WI38 (cell line): ENCODE results near the gene FLNB.

Experiments used
- H3K4me3 ChIP-seq: 2 replicates; pipeline ENCODE4 v1.5.1; 2011; ENCODE audit warnings: low read depth, mild to moderate bottlenecking, control low read depth, low read length
- TF ChIP-seq, protein P1 (sequence below): IDR thresholded peaks from 2 replicates; pipeline ENCODE4 v1.5.1; 2012; ENCODE audit warnings: low read depth, mild to moderate bottlenecking, control low read depth, low read length

Gene FLNB

DNA sequence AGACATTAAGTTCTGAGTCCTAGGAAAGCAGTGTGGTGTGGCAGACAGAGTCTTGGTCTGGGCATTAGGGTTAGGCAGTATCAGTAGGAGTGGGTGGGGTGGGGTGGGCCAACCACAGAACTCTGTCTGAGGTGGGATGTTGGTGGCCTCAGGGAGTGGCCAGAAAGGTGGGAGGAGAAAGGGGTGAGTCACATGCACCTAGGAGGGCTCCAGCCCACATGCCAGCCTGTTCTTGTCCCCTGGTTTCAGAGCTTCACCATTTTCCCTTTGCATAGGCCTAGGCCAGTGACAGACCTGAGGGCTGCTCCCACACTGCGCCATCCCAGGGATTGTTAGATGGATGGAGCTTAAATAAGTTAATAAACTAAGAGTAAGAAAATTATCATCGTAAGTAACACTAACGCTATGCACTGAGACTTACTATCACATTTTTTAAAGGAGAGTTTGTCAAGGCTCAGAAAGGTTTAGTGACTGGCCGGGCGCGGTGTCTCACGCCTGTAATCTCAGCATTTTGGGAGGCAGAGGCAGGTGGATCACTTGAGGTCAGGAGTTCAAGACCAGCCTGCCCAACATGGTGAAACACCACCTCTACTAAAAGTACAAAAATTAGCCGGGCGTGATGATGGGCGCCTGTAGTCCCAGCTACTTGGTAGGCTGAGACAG lies 168.7 kb downstream of the FLNB start:
- TF ChIP-seq, protein P1, sequence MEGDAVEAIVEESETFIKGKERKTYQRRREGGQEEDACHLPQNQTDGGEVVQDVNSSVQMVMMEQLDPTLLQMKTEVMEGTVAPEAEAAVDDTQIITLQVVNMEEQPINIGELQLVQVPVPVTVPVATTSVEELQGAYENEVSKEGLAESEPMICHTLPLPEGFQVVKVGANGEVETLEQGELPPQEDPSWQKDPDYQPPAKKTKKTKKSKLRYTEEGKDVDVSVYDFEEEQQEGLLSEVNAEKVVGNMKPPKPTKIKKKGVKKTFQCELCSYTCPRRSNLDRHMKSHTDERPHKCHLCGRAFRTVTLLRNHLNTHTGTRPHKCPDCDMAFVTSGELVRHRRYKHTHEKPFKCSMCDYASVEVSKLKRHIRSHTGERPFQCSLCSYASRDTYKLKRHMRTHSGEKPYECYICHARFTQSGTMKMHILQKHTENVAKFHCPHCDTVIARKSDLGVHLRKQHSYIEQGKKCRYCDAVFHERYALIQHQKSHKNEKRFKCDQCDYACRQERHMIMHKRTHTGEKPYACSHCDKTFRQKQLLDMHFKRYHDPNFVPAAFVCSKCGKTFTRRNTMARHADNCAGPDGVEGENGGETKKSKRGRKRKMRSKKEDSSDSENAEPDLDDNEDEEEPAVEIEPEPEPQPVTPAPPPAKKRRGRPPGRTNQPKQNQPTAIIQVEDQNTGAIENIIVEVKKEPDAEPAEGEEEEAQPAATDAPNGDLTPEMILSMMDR: no peak
- no peak overlapping the region for H3K4me3 ChIP-seq

DNA sequence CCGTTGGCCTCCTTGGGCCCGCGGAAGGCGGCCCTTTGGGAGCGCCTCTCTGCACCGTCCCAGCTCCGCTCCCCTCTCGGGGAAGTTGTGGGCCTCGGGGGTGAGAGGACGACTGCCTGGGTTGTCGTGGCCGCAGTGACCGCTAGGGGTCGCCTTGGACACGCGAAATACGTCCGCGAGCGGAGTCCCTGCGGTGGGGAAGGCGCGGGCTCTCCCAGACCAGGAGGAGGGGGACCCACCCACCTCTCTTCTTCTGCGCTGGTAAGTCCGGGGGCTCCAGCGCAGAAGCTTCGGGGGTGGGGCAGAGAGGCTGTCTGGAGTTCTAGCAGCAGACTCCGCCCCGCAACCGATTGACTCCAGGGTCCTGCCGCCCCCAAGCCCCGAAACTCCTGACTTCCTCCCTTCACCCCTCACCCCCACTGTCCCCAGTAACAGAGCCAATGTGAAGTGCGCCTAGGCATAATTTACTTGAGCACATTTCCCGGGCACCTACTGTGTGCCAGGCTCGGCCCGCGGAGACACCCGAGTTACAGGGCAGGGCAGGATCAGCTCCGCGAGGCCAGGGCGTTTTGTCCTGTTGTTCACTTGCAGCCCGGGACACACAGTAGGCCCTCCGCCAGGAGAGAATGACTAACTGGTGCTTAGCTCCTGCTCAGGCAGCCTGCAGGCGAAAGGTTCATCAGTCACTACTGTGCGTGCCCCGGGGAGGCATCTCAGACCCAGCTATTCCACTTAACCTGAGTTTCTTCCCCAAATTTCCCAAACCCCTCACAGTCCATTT lies 169.7 kb downstream of the FLNB start:
- TF ChIP-seq, protein P1: peak; percentile 81
- peak overlapping the region; percentile 45 for H3K4me3 ChIP-seq

DNA sequence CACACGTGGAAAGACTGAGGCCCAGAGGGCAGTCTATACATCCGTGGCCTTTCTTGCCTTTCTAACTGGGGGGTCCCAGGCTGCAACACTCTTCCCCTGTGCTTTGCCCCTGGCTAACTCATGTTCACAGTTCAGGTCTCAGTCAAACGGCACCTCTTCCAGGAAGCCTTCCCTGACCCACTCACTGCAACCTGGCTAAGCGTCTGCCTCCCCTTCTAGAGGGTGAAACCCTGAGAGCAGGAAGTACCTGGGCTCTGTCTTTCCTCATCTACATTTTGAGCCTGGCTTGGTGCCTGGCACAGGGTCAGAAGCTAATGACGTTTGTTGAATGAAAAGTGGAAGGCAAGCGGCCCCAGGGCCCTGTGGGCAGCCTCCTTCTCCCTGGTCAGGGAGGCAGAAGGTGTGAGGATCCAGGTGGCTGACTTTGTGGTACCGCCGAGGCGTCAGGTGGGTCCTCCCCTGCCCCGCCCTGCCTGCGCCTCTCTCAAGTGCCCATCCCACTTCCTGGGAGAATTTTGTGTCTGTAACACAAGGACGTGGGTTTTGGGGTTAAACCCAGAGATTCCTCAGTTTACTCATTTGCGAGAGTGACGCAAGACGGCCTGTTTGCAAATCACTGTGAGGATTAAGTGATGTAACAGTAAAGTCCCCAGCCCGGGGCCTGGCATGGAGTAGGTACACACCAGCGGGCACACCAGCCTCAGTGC lies 170.5 kb downstream of the FLNB start:
- H3K4me3 ChIP-seq: no peak overlapping the region
- TF ChIP-seq, protein P1: no peak

DNA sequence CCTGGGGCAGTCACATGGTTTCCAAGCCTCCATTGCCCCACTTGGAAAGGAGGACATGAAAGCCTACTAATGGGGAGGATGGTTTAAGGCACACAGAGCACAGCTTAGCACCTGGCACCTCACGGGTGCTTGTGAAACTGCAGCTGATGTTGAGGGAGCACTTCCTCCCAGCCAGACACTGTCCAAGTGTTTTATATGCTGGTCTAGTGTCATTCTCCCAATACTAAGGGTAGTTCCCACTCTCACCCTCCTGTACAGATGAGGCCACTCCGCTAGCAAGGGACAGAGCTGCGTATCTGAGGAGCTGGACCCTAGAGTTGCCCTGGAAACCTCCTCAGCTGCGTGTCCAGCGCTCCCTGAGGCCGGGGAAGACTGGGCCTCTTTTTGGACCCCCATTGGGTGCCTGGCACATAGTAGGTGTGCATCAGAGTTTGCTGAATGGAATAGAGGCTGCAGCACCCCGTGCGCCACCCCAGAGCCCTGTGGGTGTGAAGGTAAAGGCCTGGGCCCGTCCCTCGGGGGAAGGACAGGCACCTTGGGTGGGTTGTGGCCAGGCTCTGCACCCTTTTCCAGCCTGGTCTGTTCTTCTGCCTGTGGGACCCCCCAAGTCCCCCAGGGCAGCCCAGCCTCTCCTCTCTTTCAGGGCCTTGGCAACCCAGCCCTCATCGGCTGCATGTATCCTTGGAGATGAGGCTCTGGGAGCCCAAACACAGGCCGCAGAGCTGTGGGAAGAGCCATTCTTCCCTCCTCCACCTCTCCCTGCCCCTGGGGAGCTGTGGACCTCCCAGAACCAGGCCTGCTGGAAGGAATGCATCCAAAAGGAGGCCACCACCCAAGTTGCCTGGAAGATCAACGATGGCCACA lies 171.2 kb downstream of the FLNB start:
- TF ChIP-seq, protein P1: no peak

DNA sequence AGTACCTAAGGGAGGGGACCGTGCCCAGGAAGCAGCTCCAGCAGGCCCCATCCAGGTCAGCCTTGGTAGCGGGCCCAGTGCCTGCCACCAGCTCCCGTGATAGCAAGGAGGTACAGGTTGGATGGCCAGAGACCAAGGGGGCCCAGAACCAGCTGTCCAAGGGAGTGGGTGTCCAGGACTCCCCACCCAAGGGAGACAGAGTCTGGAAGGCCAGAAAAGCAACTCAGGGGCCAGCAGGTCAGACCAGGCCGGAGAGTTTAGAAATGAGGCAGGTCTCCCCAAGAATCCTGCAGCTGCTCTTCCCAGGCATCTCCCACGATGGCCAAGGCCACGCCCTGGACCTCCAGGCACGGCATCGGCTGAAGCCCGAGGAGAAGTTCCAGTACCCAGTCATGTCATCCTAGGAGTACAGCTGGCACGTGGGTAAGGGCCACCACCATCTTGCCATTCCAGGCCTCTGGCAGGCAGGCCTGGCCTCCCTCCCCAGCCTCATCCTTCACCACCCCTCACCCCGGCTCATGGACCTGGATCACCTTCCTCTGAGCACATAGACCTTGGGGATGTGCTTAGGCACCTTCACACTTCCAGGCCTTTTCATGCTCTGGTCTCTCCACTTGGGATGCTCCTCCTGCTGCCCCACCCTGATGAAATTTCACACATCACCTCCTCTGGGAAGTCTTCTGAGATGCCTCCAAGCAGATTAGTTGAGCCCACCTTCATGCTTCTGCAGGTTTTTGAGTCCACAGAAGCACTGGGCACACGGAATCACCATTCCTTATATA lies 172.1 kb downstream of the FLNB start:
- TF ChIP-seq, protein P1: no peak
- no peak overlapping the region for H3K4me3 ChIP-seq

More for the DNA sequence above, 171.2 kb downstream of the FLNB start:
- no peak overlapping the region for H3K4me3 ChIP-seq

DNA sequence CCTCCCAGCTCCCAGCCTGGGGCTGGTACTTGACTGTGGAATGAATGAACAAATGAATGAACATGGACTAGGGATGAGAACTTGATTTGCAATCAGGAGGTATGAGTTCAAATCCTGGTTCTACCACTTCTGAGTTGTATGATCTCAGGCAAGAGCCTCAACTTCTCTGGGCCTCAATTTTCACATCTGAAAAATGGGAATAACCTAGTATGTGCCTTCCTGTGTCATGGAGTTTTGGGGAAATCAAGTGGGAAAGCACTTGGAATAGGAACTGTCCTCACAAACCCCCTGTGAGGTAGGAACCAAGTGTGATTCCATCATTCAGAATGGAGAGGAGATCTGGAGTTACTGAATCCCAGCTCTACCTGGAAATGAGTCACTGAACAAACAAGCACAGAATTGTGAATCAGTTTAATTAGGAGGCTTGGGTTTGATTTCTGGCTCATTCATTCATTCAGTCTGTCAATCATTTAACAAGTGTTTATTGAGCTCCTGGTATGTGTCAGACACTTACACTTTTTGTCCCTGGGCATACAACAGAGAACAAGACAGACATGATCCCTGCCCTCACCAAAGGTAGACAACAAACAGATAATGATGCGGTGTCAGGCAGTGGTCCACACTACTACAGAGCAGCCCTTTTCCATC lies 172.8 kb downstream of the FLNB start:
- TF ChIP-seq, protein P1: no peak

More for the DNA sequence above, 172.8 kb downstream of the FLNB start:
- no peak overlapping the region for H3K4me3 ChIP-seq
